Activated CD4-positive, alpha-beta T cell treated with anti-CD3 and anti-CD28 coated beads, Interleukin-2, amount 50 U/mL, for 48 hours (primary cell): ENCODE results near the gene NSUN5.
A peak's percentile ranks its signal among the peaks of the same experiment; 100 is the strongest.
"Not testable (repeated sequence)": the region's sequence is repeated elsewhere in the genome, so short reads cannot be mapped to it uniquely, and the experiment has no call there.

ENCODE experiments used
- DNase-seq, 2 experiments: peaks; one replicate each; pipeline ENCODE4 v3.0.0-alpha.2; 2020

The NSUN5 gene

GRCh38 chr7:73325424-73325823, 16.8 kb upstream of the NSUN5 start:
- not testable (repeated sequence) for DNase-seq

- peak; percentile 53 to 61 for DNase-seq
These were observed 15.6 kb upstream of the NSUN5 start for GRCh38 chr7:73324081-73324845.

- DNase-seq, result not testable (repeated sequence)
These were observed 14.9 kb upstream of the NSUN5 start for GRCh38 chr7:73323434-73324080.

- not testable (repeated sequence) for DNase-seq
These were observed 11.4 kb upstream of the NSUN5 start for GRCh38 chr7:73320009-73320408.

GRCh38 chr7:73319541-73319940, 10.9 kb upstream of the NSUN5 start:
- not testable (repeated sequence) for DNase-seq

- DNase-seq, result not testable (repeated sequence)
These were observed 10.1 kb upstream of the NSUN5 start for GRCh38 chr7:73318656-73319204.

- no peak for DNase-seq
These were observed 7.9 kb upstream of the NSUN5 start for GRCh38 chr7:73316521-73316920.

GRCh38 chr7:73314271-73314670, 5.6 kb upstream of the NSUN5 start:
- DNase-seq, result no peak

GRCh38 chr7:73313521-73313906, 4.9 kb upstream of the NSUN5 start:
- no peak for DNase-seq

- no peak for DNase-seq
These were observed 4.3 kb upstream of the NSUN5 start for GRCh38 chr7:73312831-73313520.

GRCh38 chr7:73311421-73311820, 2.8 kb upstream of the NSUN5 start:
- DNase-seq, result not testable (repeated sequence)

- DNase-seq, result peak; percentile 6 to 20
These were observed 457 bp downstream of the NSUN5 start for GRCh38 chr7:73308074-73308664.

GRCh38 chr7:73307436-73307835, 1.2 kb downstream of the NSUN5 start:
- DNase-seq, result no peak

GRCh38 chr7:73304612-73305387, 3.8 kb downstream of the NSUN5 start:
- not testable (repeated sequence) for DNase-seq

GRCh38 chr7:73304071-73304470, 4.6 kb downstream of the NSUN5 start:
- DNase-seq, result no peak

- DNase-seq, result no peak
These were observed 5.1 kb downstream of the NSUN5 start for GRCh38 chr7:73303546-73303945.

GRCh38 chr7:73302846-73303245, 5.8 kb downstream of the NSUN5 start:
- DNase-seq, result not testable (repeated sequence)

GRCh38 chr7:73301108-73301507, 7.5 kb downstream of the NSUN5 start:
- not testable (repeated sequence) for DNase-seq

- DNase-seq, result not testable (repeated sequence)
These were observed 8.8 kb downstream of the NSUN5 start for GRCh38 chr7:73299812-73300211.

GRCh38 chr7:73297706-73298105, 10.9 kb downstream of the NSUN5 start:
- not testable (repeated sequence) for DNase-seq

GRCh38 chr7:73297235-73297634, 11.4 kb downstream of the NSUN5 start:
- DNase-seq, result not testable (repeated sequence)

GRCh38 chr7:73277210-73277609, 31.4 kb downstream of the NSUN5 start:
- not testable (repeated sequence) for DNase-seq
